ENCODE results near the gene DNHD1.

Gene DNHD1

DNA sequence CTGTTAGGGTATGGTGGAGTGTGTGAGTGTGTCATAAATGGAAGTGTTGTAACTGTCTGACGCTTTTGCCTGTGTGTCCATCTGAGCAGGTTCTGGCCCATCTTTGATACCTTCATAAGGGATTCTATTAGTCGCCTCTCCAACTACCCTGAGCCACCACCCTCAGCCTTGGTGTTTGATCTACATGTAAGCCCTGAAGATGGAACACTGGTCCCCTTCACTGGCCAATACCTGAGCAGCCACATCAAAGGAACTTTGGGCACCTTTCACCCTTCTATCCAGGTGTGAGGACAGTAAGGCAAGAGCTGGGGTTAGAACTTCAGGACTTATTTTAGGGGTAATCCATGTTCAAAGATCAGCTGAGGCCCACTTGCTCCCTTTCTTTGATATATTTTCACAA is 51.0 kb downstream of the DNHD1 start:
- H3K27ac Mint-ChIP-seq, result no peak overlapping the region
- no peak for DNase-seq
- H3K27me3 Mint-ChIP-seq, result no peaks in the 10 kb centered on the region
- ATAC-seq (replicated peaks), result no peak
- peaks cover 3% of the 10 kb centered on the region for H3K36me3 Mint-ChIP-seq (ENCODE audit: insufficient read depth)
- peaks cover 0 to 4% of the 10 kb centered on the region in 2 donors for H3K4me1 Mint-ChIP-seq (ENCODE audit: low read depth in 2 of 2)
- no peak overlapping the region for H3K4me3 Mint-ChIP-seq
- no peaks in the 10 kb centered on the region for H3K9me3 Mint-ChIP-seq

- peaks cover 3% of the 10 kb centered on the region for H3K36me3 Mint-ChIP-seq (ENCODE audit: insufficient read depth)
- H3K9me3 Mint-ChIP-seq, result no peaks in the 10 kb centered on the region
- no peaks in the 10 kb centered on the region for H3K27me3 Mint-ChIP-seq
- no peak for DNase-seq
- peaks cover 0 to 4% of the 10 kb centered on the region in 2 donors for H3K4me1 Mint-ChIP-seq (ENCODE audit: low read depth in 2 of 2)
- ATAC-seq (replicated peaks), result no peak
- no peak overlapping the region for H3K4me3 Mint-ChIP-seq
- no peak overlapping the region for H3K27ac Mint-ChIP-seq
Observed at GRCh38 chr11:6548641-6549040, 51.6 kb downstream of the DNHD1 start.

DNA sequence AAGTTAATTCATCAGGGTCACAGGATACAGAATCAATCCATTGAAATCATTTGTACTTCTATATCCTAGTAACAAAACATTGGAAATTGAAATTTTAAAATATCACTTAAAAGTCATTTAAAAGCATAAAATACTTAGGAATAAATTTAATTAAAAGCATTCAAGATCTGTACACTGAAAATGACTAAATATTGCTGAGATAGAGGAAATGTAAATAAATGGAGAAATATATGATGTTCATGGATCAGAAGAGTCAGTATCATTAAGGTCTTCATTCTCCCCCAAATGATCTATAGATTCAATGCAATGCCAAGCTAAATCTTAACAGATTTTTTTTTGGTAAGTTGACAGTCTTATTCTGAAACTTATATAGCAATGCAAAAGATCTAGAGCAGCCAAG is 56.6 kb downstream of the DNHD1 start:
- Mint-ChIP-seq H3K9me3 (no peaks in the 10 kb centered on the region), H3K27ac (no peak overlapping the region), H3K4me3 (no peak overlapping the region), H3K27me3 (no peaks in the 10 kb centered on the region), H3K4me1 (ENCODE audit: low read depth in 2 of 2) (no peaks in the 10 kb centered on the region), H3K36me3 (ENCODE audit: insufficient read depth) (peaks cover 2% of the 10 kb centered on the region)
- ATAC-seq (replicated peaks), result no peak
- no peak for DNase-seq

- Mint-ChIP-seq H3K27me3 (no peaks in the 10 kb centered on the region), H3K27ac (peak overlapping the region in 1 of 2 donors; percentile 56), H3K36me3 (ENCODE audit: insufficient read depth) (peaks cover 2% of the 10 kb centered on the region), H3K9me3 (no peaks in the 10 kb centered on the region), H3K4me1 (ENCODE audit: low read depth in 2 of 2) (no peaks in the 10 kb centered on the region), H3K4me3 (no peak overlapping the region)
- no peak for ATAC-seq (replicated peaks)
- no peak for DNase-seq
Observed at GRCh38 chr11:6554828-6555706, 58.0 kb downstream of the DNHD1 start.

- ATAC-seq (replicated peaks), result no peak
- H3K4me1 Mint-ChIP-seq (ENCODE audit: low read depth in 2 of 2), result no peaks in the 10 kb centered on the region
- H3K4me3 Mint-ChIP-seq, result no peak overlapping the region
- no peak for DNase-seq
- no peaks in the 10 kb centered on the region for H3K27me3 Mint-ChIP-seq
- H3K27ac Mint-ChIP-seq, result no peak overlapping the region
- H3K36me3 Mint-ChIP-seq (ENCODE audit: insufficient read depth), result peaks cover 2% of the 10 kb centered on the region
- H3K9me3 Mint-ChIP-seq, result no peaks in the 10 kb centered on the region
Observed at GRCh38 chr11:6556139-6556949, 59.3 kb downstream of the DNHD1 start.

DNA sequence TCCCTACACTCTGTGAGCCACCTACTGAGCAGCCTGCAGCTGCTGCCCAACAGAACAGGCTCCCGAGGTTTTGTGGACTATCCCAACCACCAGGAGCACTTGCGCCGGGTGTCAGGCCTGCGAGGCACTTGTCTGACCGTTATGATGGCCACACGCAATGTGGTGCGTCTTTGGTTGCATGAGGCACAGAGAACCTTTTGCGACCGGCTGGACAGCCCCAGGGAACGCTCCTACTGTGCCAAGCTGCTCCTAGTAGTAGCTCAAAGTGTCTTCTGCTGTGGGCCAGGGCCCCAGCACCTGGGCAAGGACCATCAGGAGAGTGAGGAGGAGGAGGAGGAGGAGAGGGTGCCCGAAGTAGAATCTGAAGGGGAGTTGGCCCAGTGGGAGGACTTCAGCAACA is 60.0 kb downstream of the DNHD1 start:
- DNase-seq, result no peak
- Mint-ChIP-seq H3K9me3 (no peaks in the 10 kb centered on the region), H3K4me3 (no peak overlapping the region), H3K36me3 (ENCODE audit: insufficient read depth) (peaks cover 2% of the 10 kb centered on the region), H3K27me3 (no peaks in the 10 kb centered on the region), H3K4me1 (ENCODE audit: low read depth in 2 of 2) (no peaks in the 10 kb centered on the region), H3K27ac (no peak overlapping the region)
- no peak for ATAC-seq (replicated peaks)

- no peaks in the 10 kb centered on the region for H3K4me1 Mint-ChIP-seq (ENCODE audit: low read depth in 2 of 2)
- no peaks in the 10 kb centered on the region for H3K27me3 Mint-ChIP-seq
- H3K9me3 Mint-ChIP-seq, result no peaks in the 10 kb centered on the region
- DNase-seq, result no peak
- ATAC-seq (replicated peaks), result no peak
- H3K4me3 Mint-ChIP-seq, result no peak overlapping the region
- no peak overlapping the region for H3K27ac Mint-ChIP-seq
- peaks cover 2% of the 10 kb centered on the region for H3K36me3 Mint-ChIP-seq (ENCODE audit: insufficient read depth)
Observed at GRCh38 chr11:6557761-6558674, 60.9 kb downstream of the DNHD1 start.

DNA sequence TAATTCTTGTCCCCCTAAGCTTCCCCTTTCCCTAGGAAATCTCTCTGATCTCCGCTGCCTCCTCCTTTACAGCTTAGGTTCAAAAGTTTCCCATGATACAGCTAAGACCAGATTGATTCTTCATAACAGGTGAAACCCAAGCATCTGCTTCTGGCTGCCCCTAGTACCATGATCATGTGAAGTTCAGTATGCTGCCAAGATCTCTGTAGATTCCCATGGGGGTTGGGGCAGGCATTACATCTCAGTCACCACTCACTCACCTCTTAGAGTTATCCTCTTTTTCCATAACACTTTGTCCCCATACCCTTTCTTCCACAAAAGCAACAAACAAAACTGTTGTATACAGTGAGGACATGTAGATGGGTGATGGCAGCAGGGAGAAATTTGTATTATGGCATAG is 62.3 kb downstream of the DNHD1 start:
- no peak overlapping the region for H3K4me3 Mint-ChIP-seq
- peaks cover 2% of the 10 kb centered on the region for H3K36me3 Mint-ChIP-seq (ENCODE audit: insufficient read depth)
- H3K4me1 Mint-ChIP-seq (ENCODE audit: low read depth in 2 of 2), result no peaks in the 10 kb centered on the region
- no peaks in the 10 kb centered on the region for H3K27me3 Mint-ChIP-seq
- no peak overlapping the region for H3K27ac Mint-ChIP-seq
- no peak for DNase-seq
- ATAC-seq (replicated peaks), result no peak
- no peaks in the 10 kb centered on the region for H3K9me3 Mint-ChIP-seq

GRCh38 chr11:6561288-6561687 is 64.2 kb downstream of the DNHD1 start:
- no peaks in the 10 kb centered on the region for H3K4me1 Mint-ChIP-seq (ENCODE audit: low read depth in 2 of 2)
- H3K36me3 Mint-ChIP-seq (ENCODE audit: insufficient read depth), result peaks cover under 1% of the 10 kb centered on the region
- no peak for ATAC-seq (replicated peaks)
- H3K9me3 Mint-ChIP-seq, result no peaks in the 10 kb centered on the region
- H3K27me3 Mint-ChIP-seq, result no peaks in the 10 kb centered on the region
- peak overlapping the region in 1 of 2 donors; percentile 3 for H3K27ac Mint-ChIP-seq
- H3K4me3 Mint-ChIP-seq, result no peak overlapping the region
- no peak for DNase-seq

DNA sequence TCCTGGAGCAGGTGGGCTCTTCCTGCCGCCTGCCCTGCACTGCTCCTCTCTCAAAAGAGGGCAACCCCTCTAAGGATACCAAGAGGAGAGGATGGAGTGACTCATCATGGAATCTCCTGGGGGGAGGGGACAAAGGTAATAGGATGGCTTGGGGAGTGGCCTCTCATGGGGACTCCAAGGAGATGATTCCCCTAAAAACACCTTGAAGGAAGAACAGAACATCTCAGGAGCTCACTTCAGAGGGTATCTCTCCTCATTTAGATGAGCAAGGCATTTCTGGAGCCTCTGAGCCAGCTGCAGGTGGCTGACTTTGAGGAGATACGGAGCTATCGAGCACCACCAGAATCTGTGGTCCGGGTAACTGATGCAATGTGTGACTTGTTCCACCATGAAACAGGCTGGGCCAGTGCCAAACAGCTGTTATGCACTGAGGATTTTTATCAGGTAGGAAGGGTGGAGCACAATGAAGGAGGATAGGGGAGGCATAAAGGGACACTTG is 66.1 kb downstream of the DNHD1 start:
- Mint-ChIP-seq H3K9me3 (no peaks in the 10 kb centered on the region), H3K4me3 (no peak overlapping the region)
- ATAC-seq (replicated peaks), result no peak

DNA sequence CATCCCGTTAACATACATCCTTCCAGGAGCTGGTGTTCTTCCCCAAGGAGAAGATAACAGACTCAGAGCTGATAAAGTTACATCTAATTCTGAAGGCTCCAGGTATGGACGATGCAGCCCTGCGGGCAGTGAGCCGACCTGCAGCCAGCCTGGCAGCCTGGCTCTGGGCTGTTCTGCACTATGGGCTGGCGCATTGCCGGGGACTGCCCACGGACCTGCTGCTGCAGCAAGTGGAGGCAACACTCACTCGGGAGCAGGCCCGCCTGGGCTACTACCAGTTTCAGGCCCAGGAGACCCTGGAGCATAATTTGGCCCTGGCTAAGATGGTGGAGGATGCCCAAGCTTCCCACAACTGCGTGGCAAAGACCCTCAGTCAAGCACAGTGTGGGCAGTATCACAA is 66.6 kb downstream of the DNHD1 start:
- H3K9me3 Mint-ChIP-seq, result no peaks in the 10 kb centered on the region
- peaks cover 0 to 2% of the 10 kb centered on the region in 2 donors for H3K4me1 Mint-ChIP-seq (ENCODE audit: low read depth in 2 of 2)
- ATAC-seq (replicated peaks), result no peak
- DNase-seq, result no peak
- H3K27ac Mint-ChIP-seq, result no peak overlapping the region
- H3K36me3 Mint-ChIP-seq (ENCODE audit: insufficient read depth), result peaks cover under 1% of the 10 kb centered on the region
- no peak overlapping the region for H3K4me3 Mint-ChIP-seq
- no peaks in the 10 kb centered on the region for H3K27me3 Mint-ChIP-seq

More for the DNA sequence above, 66.1 kb downstream of the DNHD1 start:
- no peak for DNase-seq
- Mint-ChIP-seq H3K36me3 (ENCODE audit: insufficient read depth) (no peaks in the 10 kb centered on the region), H3K27ac (no peak overlapping the region), H3K4me1 (ENCODE audit: low read depth in 2 of 2) (no peaks in the 10 kb centered on the region), H3K27me3 (no peaks in the 10 kb centered on the region)

- no peak overlapping the region for H3K4me3 Mint-ChIP-seq
- peaks cover 3% of the 10 kb centered on the region for H3K36me3 Mint-ChIP-seq (ENCODE audit: insufficient read depth)
- ATAC-seq (replicated peaks), result no peak
- peaks cover 0 to 5% of the 10 kb centered on the region in 2 donors for H3K4me1 Mint-ChIP-seq (ENCODE audit: low read depth in 2 of 2)
- H3K27me3 Mint-ChIP-seq, result no peaks in the 10 kb centered on the region
- no peak overlapping the region for H3K27ac Mint-ChIP-seq
- DNase-seq, result no peak
- no peaks in the 10 kb centered on the region for H3K9me3 Mint-ChIP-seq
Observed at GRCh38 chr11:6565325-6565724, 68.2 kb downstream of the DNHD1 start.
